Right cardiac atrium (tissue), 5 donors: Measurements from ENCODE around the gene PHC3. TPM values are rescaled to one million over a fixed set of nuclear protein-coding genes. Genes with fewer than 3 reads are reported as not detected.

Experiments used
- ATAC-seq, 2 donors: fragments of 200-7000 bp; cut with Tn5 transposase; one replicate each; pipeline versions ENCODE4 v1.8.0 to v1.9.1; 2020; ENCODE audit warnings: moderate library complexity in 2 of 2, mild to moderate bottlenecking in 1 of 2
- DNase-seq, 3 donors: peaks; one replicate each; pipeline ENCODE4 v3.0.0-alpha.2; 2020
- H3K27ac ChIP-seq: one replicate; pipeline ENCODE4 v1.5.1; 2013; ENCODE audit warnings: mild to moderate bottlenecking, low read length, control low read depth, moderate library complexity
- H3K27me3 ChIP-seq: one replicate; pipeline ENCODE4 v1.6.1; 2013; ENCODE audit not compliant: control insufficient read depth, insufficient read depth
- H3K4me1 ChIP-seq: one replicate; pipeline ENCODE4 v1.6.1; 2013; ENCODE audit warnings: low read length; ENCODE audit not compliant: control insufficient read depth, insufficient read depth
- H3K4me3 ChIP-seq: one replicate; pipeline ENCODE4 v1.5.1; 2013; ENCODE audit warnings: low read length, control low read depth
- H3K9me3 ChIP-seq: one replicate; pipeline ENCODE4 v1.6.1; 2013; ENCODE audit warnings: low read length; ENCODE audit not compliant: control insufficient read depth
- WGBS: extraction: QIAGEN DNeasy Blood & Tissue Kit; methylation state at CpG from one replicate; pipeline ENCODE4 v1.1.7; 2013; 5-methylcytosine and 5-hydroxymethylcytosine counted together
- intact Hi-C, 4 donors: fragments of 100-400 bp; cut with DNase I; formaldehyde crosslinking; loops; one replicate each; pipeline versions ENCODE4 v1.11.0 to v1.14.0; 2022 to 2023
- polyA plus RNA-seq: library from polyadenylated mRNA; stranded (reverse); fragments of 200-250 nt; gene quantifications from one replicate; pipeline ENCODE4 v1.2.3, GENCODE V29; 2013
- total RNA-seq, 4 donors: library from RNA; stranded (reverse); fragmentation: NEBNext Ultra II Directional; extraction: Animal tissue kit (Norgen Biotek cat#: 25700); gene quantifications; one replicate each; pipeline ENCODE4 v1.2.1, GENCODE V29; 2021
- donor health status: healthy with polysubstance abuse.
- donor health status: DM: no; HTN: yes; CAD: no.
- donor health status: DM: no; HTN: no; CAD: no.
- donor health status: DM: no; HTN: yes; CAD: no; lungs with severe emphysema.
- donor health status: DM: yes; HTN: yes; CAD: no.

The PHC3 gene
- total and polyA plus RNA-seq, 5 donors: 6.2 to 62.4 (median 60.5) TPM

DNA sequence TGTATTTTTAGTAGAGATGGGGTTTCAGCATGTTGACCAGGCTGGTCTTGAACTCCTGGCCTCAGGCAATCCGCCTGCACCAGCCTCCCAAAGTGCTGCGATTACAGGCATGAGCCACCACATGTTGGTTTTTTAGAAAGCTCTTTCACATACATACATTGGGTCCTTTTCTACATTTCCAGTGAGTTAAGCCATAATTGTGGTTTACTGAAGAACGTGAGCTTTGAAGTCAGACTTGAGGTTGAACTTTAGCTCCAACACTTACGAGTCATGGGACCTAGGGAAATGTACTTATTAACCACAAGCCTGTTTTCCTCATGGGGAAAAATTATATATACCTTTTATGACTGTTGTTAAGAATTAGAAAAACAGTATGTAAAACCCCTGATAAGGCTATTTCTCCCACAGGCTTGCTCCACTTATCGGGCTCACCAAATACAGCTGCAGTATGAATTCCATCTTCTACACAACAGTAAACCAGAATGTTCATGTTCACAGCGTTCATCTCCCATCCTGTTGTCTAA, 104.8 kb downstream of the PHC3 start:
- Histone ChIP-seq H3K4me3 (no peak overlapping the region), H3K4me1 (no peaks in the 10 kb centered on the region), H3K27ac (no peak overlapping the region), H3K27me3 (no peaks in the 10 kb centered on the region), H3K9me3 (no peaks in the 10 kb centered on the region)
- ATAC-seq (no peak), DNase-seq (no peak)
- WGBS: 94% methylated on average over 6 of the region's 6 CpGs
- intact Hi-C loops: no loop called here

DNA sequence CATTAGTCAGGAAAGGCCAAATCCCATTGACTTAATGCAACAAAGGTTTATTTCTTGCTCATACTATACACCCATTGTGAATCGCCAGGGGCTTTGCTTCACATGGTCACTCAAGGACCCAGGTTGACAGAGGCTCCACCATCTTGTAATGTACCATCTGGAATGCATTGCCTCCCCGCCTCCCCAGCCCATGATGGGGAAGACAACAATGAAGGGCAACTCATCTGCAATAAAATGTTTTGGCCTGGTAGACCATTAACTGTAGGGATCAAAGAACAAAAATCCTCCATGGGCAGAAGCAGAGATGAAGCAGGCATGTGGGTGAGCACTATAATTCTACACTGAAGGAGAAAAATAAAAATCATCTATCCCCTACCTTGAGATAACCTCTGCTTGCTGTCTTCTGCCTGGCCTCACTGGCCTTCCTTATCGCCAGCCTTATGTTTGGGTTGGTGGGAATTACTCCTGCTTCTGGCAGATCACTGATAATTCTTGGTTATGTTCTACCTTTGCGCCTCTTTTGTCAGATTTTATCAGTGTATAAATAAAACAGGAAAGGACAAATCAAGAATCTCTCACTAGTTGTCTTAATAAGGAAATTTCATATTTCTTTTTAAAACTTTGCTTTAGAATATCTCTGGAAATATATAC, 106.0 kb downstream of the PHC3 start:
- DNase-seq: no peak
- Histone ChIP-seq H3K4me3 (no peak overlapping the region), H3K27ac (no peak overlapping the region), H3K9me3 (no peaks in the 10 kb centered on the region), H3K4me1 (no peaks in the 10 kb centered on the region), H3K27me3 (no peaks in the 10 kb centered on the region)
- intact Hi-C loops: no loop called here
- ATAC-seq: no peak
- 96% methylated on average over 4 of the region's 4 CpGs for WGBS

DNA sequence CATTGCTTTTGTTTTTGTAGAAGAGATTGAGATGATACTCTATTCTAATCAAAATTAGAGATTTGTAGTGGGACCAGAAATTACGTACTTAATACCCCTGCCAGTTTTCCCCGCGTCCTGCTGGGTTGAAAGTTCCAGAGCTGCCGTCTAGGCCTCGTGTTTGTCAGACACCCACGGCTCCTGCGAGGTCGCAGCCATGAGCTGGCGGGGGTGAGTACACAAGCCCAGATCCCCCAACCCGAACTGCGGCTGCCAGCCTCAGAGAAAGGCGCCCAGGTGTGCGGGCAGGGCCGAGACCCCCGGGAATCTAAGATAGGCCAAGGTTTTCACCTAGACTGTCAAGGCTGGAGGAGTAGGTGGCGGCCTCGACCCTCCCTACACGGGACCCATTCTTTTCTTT, 117.4 kb downstream of the PHC3 start:
- 94% methylated on average over 18 of the region's 18 CpGs for WGBS

DNA sequence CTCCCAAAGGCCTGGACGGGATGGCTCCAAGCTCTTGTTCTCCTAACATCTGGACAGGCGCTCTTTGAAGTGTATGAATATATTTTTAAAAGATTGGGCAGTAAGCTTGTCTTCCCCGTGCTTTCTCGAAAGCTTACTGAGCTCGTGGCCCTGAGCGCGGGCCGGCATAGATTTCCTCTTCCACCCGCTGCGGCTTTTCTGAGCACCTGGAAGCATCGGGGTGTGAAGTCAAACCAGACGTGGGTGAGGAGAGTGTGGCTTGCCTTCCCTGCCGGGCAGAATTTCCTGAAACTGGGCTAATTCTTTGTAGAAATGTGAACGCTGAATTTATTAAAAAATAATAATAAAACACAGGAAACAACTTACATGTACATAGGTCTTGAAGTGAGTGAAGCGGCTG, 117.8 kb downstream of the PHC3 start:
- intact Hi-C loops: no loop called here
- Histone ChIP-seq H3K4me3 (no peak overlapping the region), H3K4me1 (no peaks in the 10 kb centered on the region), H3K27me3 (no peaks in the 10 kb centered on the region), H3K27ac (no peak overlapping the region), H3K9me3 (no peaks in the 10 kb centered on the region)
- WGBS: 93% methylated on average over 15 of the region's 15 CpGs
- DNase-seq (no peak), ATAC-seq (no peak)

More for the DNA sequence above, 117.4 kb downstream of the PHC3 start:
- DNase-seq: no peak
- no peak for ATAC-seq
- no peak overlapping the region for H3K4me3 ChIP-seq
- H3K27ac ChIP-seq: no peak overlapping the region
- H3K4me1 ChIP-seq: no peaks in the 10 kb centered on the region
- no peaks in the 10 kb centered on the region for H3K9me3 ChIP-seq
- intact Hi-C loops: no loop called here
- no peaks in the 10 kb centered on the region for H3K27me3 ChIP-seq

DNA sequence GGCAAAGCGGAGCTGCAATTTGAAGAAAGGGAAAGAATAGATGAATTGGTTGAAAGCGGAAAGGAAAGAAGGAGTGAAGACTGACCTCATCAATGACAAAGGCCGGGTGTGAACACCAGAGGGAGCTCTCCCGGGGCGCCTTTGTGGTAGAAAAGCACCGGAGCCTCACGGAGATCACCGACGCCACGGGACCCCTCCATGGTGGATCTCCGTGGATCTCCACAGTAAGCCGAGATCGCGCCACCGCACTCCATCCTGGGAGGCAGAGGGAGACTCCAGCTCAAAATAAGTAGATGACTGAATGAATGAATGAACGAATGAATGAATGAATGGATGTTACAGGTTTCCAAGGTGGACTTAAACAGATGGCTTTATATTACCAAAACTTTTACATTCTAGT, 118.8 kb downstream of the PHC3 start:
- Histone ChIP-seq H3K4me1 (no peaks in the 10 kb centered on the region), H3K4me3 (no peak overlapping the region), H3K27me3 (no peaks in the 10 kb centered on the region), H3K27ac (no peak overlapping the region), H3K9me3 (no peaks in the 10 kb centered on the region)
- WGBS: 95% methylated on average over 16 of the region's 16 CpGs
- peak in 1 of 3 donors; percentile 47 for DNase-seq
- ATAC-seq: no peak
- intact Hi-C loops: no loop called here

DNA sequence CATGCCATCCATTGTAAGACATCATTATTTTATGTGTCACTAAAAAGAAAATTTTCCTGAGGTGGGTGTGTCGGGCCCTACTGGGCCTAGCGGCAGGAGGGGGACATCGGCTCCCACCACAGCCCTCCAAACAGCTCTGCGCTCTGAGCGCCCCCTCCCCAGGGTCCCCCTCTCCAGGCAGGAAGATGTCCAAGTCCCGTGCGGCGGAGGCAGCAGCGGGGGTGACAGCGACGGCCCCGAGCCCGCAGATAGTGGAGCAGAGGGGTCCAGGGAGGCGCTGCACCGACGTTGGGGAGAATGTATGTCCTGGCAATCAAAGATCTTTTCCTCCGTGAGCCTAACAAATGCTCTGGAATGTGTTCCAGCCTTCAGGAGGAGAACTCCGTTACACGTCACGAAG, 119.5 kb downstream of the PHC3 start:
- 94% methylated on average over 20 of the region's 20 CpGs for WGBS
- ATAC-seq: no peak
- H3K27me3 ChIP-seq: no peaks in the 10 kb centered on the region
- no peaks in the 10 kb centered on the region for H3K4me1 ChIP-seq
- no peak for DNase-seq
- intact Hi-C loops: no loop called here
- no peak overlapping the region for H3K4me3 ChIP-seq
- H3K27ac ChIP-seq: no peak overlapping the region
- H3K9me3 ChIP-seq: no peaks in the 10 kb centered on the region

DNA sequence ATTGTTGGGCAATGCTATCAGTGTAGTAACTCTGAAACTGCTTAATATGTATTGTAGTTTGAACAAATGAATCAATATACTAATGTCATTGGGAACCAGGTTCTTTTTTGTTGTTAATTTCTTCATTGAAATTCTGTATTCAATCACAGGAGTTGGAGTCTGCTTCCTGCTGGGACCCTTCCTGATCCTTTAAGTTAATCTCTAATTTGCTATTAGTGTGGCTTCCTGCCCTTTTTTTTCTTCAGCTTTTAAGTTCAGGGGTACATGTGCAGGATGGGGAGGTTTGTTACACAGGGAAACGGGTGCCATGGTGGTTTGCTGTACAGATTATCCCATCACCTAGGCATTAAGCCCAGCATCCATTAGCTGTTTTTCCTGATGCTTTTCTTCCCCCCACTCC, 122.1 kb downstream of the PHC3 start:
- Histone ChIP-seq H3K27ac (no peak overlapping the region), H3K4me3 (no peak overlapping the region), H3K27me3 (no peaks in the 10 kb centered on the region), H3K9me3 (no peaks in the 10 kb centered on the region), H3K4me1 (no peaks in the 10 kb centered on the region)
- ATAC-seq: no peak
- WGBS: 65% methylated on average over 1 of the region's 1 CpG
- no peak for DNase-seq
- intact Hi-C loops: no loop called here

DNA sequence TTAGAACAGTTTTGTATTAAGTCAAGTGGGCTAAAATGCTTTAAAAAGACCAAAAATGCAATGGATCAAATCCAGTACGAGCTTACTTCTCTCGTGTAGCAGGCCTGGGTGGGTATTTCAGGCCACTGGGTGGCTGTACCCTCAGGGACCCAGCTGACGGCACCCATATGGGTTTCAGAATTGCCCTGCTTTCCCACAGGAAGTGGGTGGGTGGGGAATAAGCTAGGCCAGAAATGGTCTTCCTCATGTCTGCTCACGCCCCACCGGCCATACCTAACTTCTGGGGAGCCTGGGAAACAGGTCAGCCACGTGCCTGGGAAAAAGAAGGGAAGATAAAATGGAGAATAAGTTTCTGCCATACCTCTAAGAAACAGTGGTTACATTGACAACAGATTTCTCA, 123.4 kb downstream of the PHC3 start:
- Histone ChIP-seq H3K27me3 (no peaks in the 10 kb centered on the region), H3K27ac (no peak overlapping the region), H3K4me1 (no peaks in the 10 kb centered on the region), H3K9me3 (no peaks in the 10 kb centered on the region), H3K4me3 (no peak overlapping the region)
- intact Hi-C loops: no loop called here
- 73% methylated on average over 6 of the region's 6 CpGs for WGBS
- DNase-seq (no peak), ATAC-seq (no peak)

DNA sequence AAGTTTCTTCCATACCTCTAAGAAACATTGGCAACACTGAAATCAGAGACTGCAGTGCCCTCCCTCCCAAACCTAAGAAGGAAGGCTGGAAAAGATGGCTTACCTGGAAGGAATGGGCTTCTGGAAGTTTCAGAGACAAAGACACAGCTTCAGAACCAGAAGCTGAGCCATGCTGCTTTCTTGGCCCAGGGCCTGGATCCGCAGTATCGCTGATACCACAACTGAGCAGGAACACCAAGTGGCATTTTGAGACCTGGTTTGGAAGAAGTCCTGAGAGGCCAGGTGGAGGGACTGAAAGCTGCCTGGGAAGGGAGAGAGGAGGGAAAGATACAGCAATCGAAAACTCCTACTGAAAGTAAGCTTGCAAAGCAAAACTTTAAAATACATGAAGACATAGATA, 124.0 kb downstream of the PHC3 start:
- WGBS: 65% methylated on average over 3 of the region's 3 CpGs
- Histone ChIP-seq H3K27me3 (no peaks in the 10 kb centered on the region), H3K4me3 (no peak overlapping the region), H3K9me3 (no peaks in the 10 kb centered on the region), H3K4me1 (no peaks in the 10 kb centered on the region), H3K27ac (no peak overlapping the region)
- no peak for ATAC-seq
- DNase-seq: peak in 1 of 3 donors; percentile 53
- intact Hi-C loops: no loop called here

DNA sequence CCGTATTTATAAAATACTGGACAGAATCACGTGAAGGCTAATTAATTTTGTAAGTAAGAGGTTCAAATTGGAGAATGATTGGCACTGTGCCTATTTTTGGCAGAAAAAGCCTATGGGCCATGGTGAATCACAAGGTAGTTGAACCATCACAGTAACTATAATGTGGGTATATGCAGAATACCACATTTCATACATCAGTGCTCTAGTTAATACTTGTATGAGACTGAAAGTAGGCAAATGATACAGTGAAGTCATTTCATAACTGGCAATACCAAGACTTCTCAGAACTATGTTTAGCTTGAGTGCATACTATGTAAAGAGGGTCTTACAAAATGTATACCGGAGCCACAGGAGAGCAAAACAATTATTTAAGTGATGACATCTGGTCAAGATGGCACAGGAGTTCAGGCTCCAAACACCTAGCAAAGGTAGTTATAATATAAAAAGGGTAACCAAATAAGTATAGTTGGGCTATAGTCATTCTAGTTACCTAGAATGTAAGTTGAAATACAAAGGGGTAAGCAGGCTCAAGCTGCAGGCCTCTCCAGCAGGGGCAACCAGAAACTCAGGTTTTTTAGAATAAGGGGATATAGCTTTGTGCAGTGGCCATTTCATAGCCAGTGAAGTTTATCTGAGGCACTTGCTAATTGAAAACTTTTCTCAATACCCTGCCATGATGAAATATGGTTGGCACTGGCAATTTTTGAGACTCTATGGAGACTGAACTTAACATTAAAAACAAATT, 124.7 kb downstream of the PHC3 start:
- intact Hi-C loops: no loop called here
- no peak for ATAC-seq
- H3K9me3 ChIP-seq: no peaks in the 10 kb centered on the region
- no peaks in the 10 kb centered on the region for H3K27me3 ChIP-seq
- no peak for DNase-seq
- no peak overlapping the region for H3K27ac ChIP-seq
- WGBS: 89% methylated on average over 3 of the region's 3 CpGs
- no peaks in the 10 kb centered on the region for H3K4me1 ChIP-seq
- H3K4me3 ChIP-seq: no peak overlapping the region

DNA sequence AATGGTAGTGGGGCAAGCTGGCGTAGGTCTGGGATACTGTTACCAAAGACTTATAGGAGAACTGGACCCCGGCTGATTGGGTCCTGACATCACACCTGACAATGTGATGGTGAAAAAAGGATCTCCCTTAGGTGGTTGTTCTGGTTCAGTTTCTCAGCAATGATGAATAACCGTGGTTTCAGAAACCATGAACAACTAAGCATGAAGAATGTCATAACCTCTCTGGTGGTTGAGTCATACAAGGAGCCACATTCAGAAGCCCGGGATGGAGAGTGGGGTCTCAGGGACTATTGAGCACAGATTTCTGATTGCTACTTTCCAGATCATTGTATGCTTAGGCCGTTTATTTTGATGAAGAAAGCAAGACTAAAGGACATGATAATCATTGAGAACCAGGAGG, 126.3 kb downstream of the PHC3 start:
- Histone ChIP-seq H3K4me1 (no peaks in the 10 kb centered on the region), H3K27me3 (no peaks in the 10 kb centered on the region), H3K9me3 (no peaks in the 10 kb centered on the region), H3K27ac (no peak overlapping the region), H3K4me3 (no peak overlapping the region)
- ATAC-seq: no peak
- intact Hi-C loops: no loop called here
- 86% methylated on average over 5 of the region's 5 CpGs for WGBS
- no peak for DNase-seq
